ACC112 (cell line): ENCODE data around the gene GTPBP4.
"Not testable (repeated sequence)": the region's sequence is repeated elsewhere in the genome, so short reads cannot be mapped to it uniquely, and the experiment has no call there.

ENCODE experiments used
- H2AFZ ChIP-seq: fragments of 200-600 bp; sonication (generic); one replicate; pipeline ENCODE4 v1.6.0; 2017; ENCODE audit warnings: antibody characterized with exemption, low read length; ENCODE audit not compliant: unreplicated experiment
- H3K27ac ChIP-seq: fragments of 200-600 bp; sonication (generic); 2 replicates; pipeline ENCODE4 v1.5.1; 2014; ENCODE audit warnings: low read depth, mild to moderate bottlenecking, antibody characterized with exemption, low read length, moderate library complexity
- H3K27me3 ChIP-seq: fragments of 200-600 bp; sonication (generic); 2 replicates; pipeline ENCODE4 v1.6.1; 2014; ENCODE audit warnings: mild to moderate bottlenecking, antibody characterized with exemption, low read length, moderate library complexity, mixed read lengths; ENCODE audit not compliant: insufficient read depth
- H3K36me3 ChIP-seq: fragments of 200-600 bp; sonication (generic); 2 replicates; pipeline ENCODE4 v1.6.1; 2016; ENCODE audit warnings: mild to moderate bottlenecking, antibody characterized with exemption, low read length, moderate library complexity, mixed read lengths; ENCODE audit not compliant: insufficient read depth
- H3K4me1 ChIP-seq: fragments of 200-600 bp; sonication (generic); one replicate; pipeline ENCODE4 v1.6.1; 2016; ENCODE audit warnings: low read length, mixed read lengths; ENCODE audit not compliant: insufficient read depth, unreplicated experiment, control insufficient read depth
- H3K4me3 ChIP-seq: fragments of 200-600 bp; sonication (generic); 2 replicates; pipeline ENCODE4 v1.5.1; 2014; ENCODE audit warnings: mild to moderate bottlenecking, low read depth, low read length
- H3K79me2 ChIP-seq: fragments of 200-600 bp; sonication (generic); one replicate; pipeline ENCODE4 v1.6.0; 2016; ENCODE audit warnings: low read length; ENCODE audit not compliant: control insufficient read depth, unreplicated experiment, insufficient read depth

Gene GTPBP4

DNA sequence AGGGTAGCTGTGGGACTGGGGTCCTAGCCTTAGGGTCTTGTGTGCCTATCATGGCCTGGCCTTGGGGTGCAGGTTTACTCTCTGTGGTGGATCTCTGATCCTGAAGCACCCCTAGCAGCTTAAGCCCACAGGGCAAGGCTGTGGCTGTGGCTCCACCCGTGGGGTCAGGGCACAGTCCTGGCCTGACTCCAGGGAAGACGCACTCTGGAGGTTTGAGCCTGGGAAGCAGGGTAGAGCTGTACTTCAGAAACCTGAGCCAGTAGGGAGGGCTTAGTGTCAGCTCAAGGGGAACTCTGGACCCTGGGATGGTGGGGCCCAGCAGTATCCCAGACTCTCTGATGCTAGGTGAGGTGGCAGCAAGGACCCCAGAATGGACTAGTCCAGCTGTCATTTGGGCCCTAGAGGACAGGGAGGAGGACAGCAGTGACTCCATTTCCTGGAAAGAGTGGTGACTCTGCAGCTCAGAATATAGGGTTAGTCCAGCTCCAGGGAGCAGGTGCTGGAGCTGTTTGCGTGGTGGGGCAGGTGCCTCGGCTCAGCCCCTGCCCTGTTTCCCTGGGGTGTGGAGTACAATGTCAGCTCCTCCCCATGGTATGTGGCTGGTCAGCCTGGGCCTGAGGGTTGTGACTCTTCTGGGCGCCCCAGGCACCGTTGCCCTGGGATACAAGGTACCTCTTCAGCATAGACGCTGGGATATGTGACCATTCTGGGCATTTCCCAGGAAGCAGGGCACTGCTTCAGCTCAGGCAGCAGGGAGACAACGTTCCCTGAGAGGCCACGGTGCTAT is 15.8 kb downstream of the GTPBP4 start:
- peaks cover 73% of the 10 kb centered on the region for H3K36me3 ChIP-seq
- H3K79me2 ChIP-seq: peaks cover 46% of the 10 kb centered on the region
- no peaks in the 10 kb centered on the region for H3K4me1 ChIP-seq
- no peaks in the 10 kb centered on the region for H3K27me3 ChIP-seq
- H2AFZ ChIP-seq: no peak overlapping the region
- no peak overlapping the region for H3K4me3 ChIP-seq
- H3K27ac ChIP-seq: no peak overlapping the region

DNA sequence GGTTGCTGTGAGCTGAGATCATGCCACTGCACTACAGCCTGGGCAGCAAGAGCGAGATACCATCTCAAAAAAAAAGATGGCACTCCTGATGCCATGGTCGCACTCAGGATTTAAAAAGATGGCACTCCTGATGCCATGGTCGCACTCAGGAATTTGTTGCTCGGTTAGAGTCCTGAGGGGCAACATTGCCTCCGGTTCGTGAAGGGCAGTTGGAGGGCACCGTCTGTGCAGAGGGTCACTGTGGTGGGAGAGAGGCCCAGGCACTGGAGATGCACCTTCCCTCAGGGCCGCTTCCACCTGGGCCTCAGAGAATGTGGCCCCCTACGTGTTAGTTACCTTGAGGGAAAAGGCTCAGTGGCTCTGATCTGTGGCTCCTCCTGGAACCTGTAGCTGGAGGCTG is 18.3 kb downstream of the GTPBP4 start:
- Histone ChIP-seq H3K4me1 (no peaks in the 10 kb centered on the region), H2AFZ (no peak overlapping the region), H3K4me3 (no peak overlapping the region), H3K27ac (no peak overlapping the region), H3K27me3 (no peaks in the 10 kb centered on the region), H3K36me3 (peaks cover 61% of the 10 kb centered on the region), H3K79me2 (peaks cover 34% of the 10 kb centered on the region)

DNA sequence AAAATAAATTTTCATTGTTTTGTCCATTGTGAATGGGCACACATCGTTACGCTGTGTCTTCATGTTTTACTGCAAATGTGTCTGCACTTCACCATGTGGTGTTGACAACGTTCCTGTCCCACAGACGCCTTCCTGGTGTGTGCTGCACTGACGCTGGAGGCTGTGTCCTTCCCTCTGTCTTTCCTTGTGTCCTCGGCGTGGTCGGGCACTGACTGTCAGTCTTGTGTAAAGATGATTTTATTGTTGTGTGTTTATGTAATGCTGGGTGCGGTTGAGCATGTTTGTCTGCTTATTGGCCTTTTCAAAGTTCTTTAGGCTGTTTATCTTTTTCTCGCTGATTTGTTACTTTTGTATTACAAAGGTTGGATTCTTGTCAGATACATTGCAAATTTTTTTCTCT is 19.3 kb downstream of the GTPBP4 start:
- H2AFZ ChIP-seq: no peak overlapping the region
- H3K79me2 ChIP-seq: peaks cover 27% of the 10 kb centered on the region
- H3K27ac ChIP-seq: no peak overlapping the region
- H3K27me3 ChIP-seq: no peaks in the 10 kb centered on the region
- peaks cover 51% of the 10 kb centered on the region for H3K36me3 ChIP-seq
- H3K4me3 ChIP-seq: no peak overlapping the region
- H3K4me1 ChIP-seq: no peaks in the 10 kb centered on the region

GRCh38 chr10:1009071-1009494 is 20.8 kb downstream of the GTPBP4 start:
- Histone ChIP-seq H3K4me1 (no peaks in the 10 kb centered on the region), H3K36me3 (peaks cover 38% of the 10 kb centered on the region), H2AFZ (no peak overlapping the region), H3K79me2 (peaks cover 12% of the 10 kb centered on the region), H3K27ac (no peak overlapping the region), H3K27me3 (no peaks in the 10 kb centered on the region), H3K4me3 (no peak overlapping the region)

DNA sequence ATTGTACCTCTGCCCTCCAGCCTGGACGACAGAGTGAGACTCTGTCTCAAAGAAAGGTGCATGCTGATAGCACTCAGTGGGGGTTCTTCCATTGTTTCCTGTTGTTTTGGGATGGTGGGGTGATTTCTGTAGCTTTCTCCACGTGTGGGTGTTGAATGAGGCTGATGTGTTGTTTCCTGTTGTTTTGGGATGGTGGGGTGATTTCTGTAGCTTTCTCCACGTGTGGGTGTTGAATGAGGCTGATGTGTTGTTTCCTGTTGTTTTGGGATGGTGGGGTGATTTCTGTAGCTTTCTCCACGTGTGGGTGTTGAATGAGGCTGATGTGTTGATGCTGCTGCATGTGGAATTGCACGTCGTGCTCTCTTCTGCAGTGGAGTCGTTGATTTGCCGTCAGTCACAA is 21.7 kb downstream of the GTPBP4 start:
- H2AFZ ChIP-seq, H3K4me3 ChIP-seq, H3K79me2 ChIP-seq, H3K27ac ChIP-seq, H3K4me1 ChIP-seq, H3K27me3 ChIP-seq: not testable (repeated sequence)
- peaks cover 34% of the 10 kb centered on the region for H3K36me3 ChIP-seq

DNA sequence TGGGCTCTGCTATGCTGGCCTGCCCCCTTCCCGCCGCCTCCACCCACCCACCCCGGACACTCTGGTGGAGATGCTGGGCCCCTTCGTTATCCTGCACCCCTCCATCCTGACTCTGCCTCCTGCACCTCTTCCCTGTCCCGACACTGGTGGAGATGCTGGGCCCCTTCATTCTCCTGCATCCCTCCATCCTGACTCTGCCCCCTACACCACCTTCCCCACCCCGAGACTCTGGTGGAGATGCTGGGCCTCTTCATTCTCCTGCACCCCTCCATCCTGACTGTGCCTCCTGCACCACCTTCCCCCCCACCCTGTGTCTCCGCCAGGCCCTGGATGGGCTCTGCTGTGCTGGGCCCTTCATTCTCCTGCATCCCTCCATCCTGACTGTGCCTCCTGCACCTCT is 22.5 kb downstream of the GTPBP4 start:
- no peak overlapping the region for H2AFZ ChIP-seq
- no peaks in the 10 kb centered on the region for H3K27me3 ChIP-seq
- no peak overlapping the region for H3K4me3 ChIP-seq
- H3K36me3 ChIP-seq: peaks cover 30% of the 10 kb centered on the region
- no peaks in the 10 kb centered on the region for H3K4me1 ChIP-seq
- H3K27ac ChIP-seq: no peak overlapping the region
- peaks cover 2% of the 10 kb centered on the region for H3K79me2 ChIP-seq

- peaks cover 2% of the 10 kb centered on the region for H3K79me2 ChIP-seq
- H3K27ac ChIP-seq: no peak overlapping the region
- no peaks in the 10 kb centered on the region for H3K27me3 ChIP-seq
- H3K4me3 ChIP-seq: no peak overlapping the region
- H3K4me1 ChIP-seq: no peaks in the 10 kb centered on the region
- peaks cover 35% of the 10 kb centered on the region for H3K36me3 ChIP-seq
- H2AFZ ChIP-seq: no peak overlapping the region
These were observed 23.5 kb downstream of the GTPBP4 start for GRCh38 chr10:1011696-1012095.

DNA sequence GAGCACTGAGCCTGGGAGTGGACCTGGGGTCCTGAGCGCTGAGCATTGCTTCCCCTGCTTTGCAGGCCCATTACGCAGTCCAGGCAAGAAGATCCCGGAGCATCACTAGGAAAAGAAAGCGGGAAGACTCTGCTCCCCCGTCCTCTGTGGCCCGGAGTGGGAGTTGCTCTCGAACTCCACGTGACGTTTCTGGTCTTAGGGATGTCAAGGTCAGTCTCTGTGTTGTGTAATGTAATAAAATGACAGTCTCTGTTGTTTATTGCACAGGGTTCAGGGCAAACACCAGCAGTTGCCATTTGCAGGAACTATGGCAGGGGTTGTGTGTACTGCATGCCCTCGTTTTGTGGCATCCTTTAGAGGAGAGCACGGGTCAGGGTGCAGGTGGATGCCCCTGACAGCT is 27.5 kb downstream of the GTPBP4 start:
- no peak overlapping the region for H3K4me3 ChIP-seq
- no peak overlapping the region for H3K27ac ChIP-seq
- H3K4me1 ChIP-seq: no peaks in the 10 kb centered on the region
- no peaks in the 10 kb centered on the region for H3K27me3 ChIP-seq
- H3K79me2 ChIP-seq: no peaks in the 10 kb centered on the region
- H3K36me3 ChIP-seq: peaks cover 37% of the 10 kb centered on the region
- no peak overlapping the region for H2AFZ ChIP-seq

DNA sequence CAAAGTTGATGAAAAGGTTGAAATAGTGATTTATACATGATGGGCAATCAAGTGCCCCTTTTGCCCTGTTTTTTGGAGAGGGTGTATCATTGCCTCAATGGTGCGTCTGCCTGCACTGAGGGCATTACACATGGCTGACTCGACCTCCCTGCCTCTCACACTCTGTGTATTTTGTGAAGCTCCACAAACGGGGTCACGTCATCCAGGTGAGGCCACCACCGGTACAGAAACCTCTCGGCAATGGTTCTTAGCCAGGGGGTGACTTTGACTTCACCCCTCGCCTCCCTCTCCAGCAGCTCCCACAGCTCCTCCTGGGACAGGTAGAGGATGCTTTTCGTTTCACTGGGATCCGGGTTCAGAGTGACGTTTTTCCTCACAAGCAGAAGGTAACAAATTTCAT is 31.1 kb downstream of the GTPBP4 start:
- Histone ChIP-seq H3K36me3 (peaks cover 30% of the 10 kb centered on the region), H3K27ac (no peak overlapping the region), H2AFZ (no peak overlapping the region), H3K4me3 (no peak overlapping the region), H3K79me2 (no peaks in the 10 kb centered on the region), H3K27me3 (no peaks in the 10 kb centered on the region), H3K4me1 (no peaks in the 10 kb centered on the region)

- no peak overlapping the region for H3K4me3 ChIP-seq
- H3K27me3 ChIP-seq: no peaks in the 10 kb centered on the region
- H3K36me3 ChIP-seq: peaks cover 26% of the 10 kb centered on the region
- no peaks in the 10 kb centered on the region for H3K79me2 ChIP-seq
- no peak overlapping the region for H2AFZ ChIP-seq
- no peaks in the 10 kb centered on the region for H3K4me1 ChIP-seq
- no peak overlapping the region for H3K27ac ChIP-seq
These were observed 32.2 kb downstream of the GTPBP4 start for GRCh38 chr10:1020460-1020859.

DNA sequence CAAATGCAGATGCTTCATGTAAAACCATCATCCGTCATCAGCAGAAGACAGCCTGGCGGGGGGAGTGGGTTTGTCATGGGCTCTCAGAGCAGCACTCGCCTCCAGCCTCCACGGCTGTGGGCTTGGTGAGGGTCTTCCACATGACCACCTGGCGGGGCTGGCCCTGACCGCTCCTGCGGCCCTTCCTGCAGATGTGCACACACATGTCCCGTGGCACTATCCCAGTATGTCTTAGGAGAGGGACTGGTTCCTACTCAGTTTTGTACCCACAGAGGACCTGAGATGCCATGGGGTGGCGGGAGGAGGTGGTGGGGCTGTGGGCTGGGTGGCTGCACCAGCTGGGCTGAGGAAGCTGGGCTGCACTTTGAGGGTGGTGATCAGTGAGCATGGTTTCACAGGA is 32.7 kb downstream of the GTPBP4 start:
- H3K79me2 ChIP-seq: no peaks in the 10 kb centered on the region
- no peaks in the 10 kb centered on the region for H3K4me1 ChIP-seq
- H2AFZ ChIP-seq: no peak overlapping the region
- no peak overlapping the region for H3K27ac ChIP-seq
- H3K4me3 ChIP-seq: no peak overlapping the region
- peaks cover 23% of the 10 kb centered on the region for H3K36me3 ChIP-seq
- H3K27me3 ChIP-seq: no peaks in the 10 kb centered on the region
